GM12865 (cell line): ENCODE data around the gene USH1G.

Source experiments
- DNase-seq: peaks from one replicate; pipeline ENCODE4 v3.0.0; 2010; ENCODE audit warnings: low read depth
- H3K4me3 ChIP-seq: 2 replicates; pipeline ENCODE4 v1.5.1; 2011; ENCODE audit warnings: mild to moderate bottlenecking, low read depth, low read length, control low read depth
- TF ChIP-seq, protein P1 (sequence below): IDR thresholded peaks from 2 replicates; pipeline ENCODE4 v1.5.1; 2011; ENCODE audit warnings: low read length, control low read depth, low read depth, inconsistent platforms; ENCODE audit not compliant: insufficient read depth; ENCODE audit errors: missing control alignments

USH1G gene

DNA sequence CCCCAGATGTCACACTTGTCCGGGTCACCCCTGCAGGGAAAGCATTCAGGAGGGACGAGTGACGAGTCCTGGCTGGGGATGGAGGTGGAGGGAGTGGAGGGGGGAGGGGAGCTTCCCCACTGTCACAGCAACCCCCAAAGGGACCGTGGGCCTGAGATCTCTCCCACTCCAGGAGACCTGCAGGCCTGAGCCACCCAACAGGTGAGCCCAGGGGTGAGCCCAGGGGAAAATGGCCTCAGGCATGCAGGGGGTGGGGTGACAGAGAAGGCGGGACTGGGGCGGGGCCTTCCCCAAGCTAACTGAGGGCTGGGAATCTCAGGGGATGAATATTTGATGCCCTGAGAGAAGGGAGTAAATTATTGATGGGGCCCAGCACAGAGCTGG is 2.4 kb downstream of the USH1G start:
- TF ChIP-seq, protein P1, sequence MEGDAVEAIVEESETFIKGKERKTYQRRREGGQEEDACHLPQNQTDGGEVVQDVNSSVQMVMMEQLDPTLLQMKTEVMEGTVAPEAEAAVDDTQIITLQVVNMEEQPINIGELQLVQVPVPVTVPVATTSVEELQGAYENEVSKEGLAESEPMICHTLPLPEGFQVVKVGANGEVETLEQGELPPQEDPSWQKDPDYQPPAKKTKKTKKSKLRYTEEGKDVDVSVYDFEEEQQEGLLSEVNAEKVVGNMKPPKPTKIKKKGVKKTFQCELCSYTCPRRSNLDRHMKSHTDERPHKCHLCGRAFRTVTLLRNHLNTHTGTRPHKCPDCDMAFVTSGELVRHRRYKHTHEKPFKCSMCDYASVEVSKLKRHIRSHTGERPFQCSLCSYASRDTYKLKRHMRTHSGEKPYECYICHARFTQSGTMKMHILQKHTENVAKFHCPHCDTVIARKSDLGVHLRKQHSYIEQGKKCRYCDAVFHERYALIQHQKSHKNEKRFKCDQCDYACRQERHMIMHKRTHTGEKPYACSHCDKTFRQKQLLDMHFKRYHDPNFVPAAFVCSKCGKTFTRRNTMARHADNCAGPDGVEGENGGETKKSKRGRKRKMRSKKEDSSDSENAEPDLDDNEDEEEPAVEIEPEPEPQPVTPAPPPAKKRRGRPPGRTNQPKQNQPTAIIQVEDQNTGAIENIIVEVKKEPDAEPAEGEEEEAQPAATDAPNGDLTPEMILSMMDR = no peak
- no peak overlapping the region for H3K4me3 ChIP-seq
- no peak for DNase-seq

DNA sequence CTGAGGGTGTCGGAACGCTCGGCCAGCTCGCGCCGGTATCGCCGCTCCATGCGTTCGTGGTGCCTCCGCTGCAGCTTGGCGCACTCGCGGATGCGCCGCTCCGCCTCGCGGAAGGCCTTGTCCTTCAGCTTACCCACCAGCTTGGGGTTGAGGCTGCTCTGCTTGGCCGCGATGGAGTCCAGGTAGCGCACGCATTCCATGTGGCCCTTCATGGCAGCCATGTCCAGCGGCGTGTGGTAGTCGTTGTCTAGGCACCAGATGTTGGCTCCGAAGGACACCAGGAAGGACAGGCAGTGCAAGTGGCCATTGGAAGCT is 2.8 kb downstream of the USH1G start:
- TF ChIP-seq, protein P1 = no peak
- DNase-seq = no peak
- H3K4me3 ChIP-seq = no peak overlapping the region

DNA sequence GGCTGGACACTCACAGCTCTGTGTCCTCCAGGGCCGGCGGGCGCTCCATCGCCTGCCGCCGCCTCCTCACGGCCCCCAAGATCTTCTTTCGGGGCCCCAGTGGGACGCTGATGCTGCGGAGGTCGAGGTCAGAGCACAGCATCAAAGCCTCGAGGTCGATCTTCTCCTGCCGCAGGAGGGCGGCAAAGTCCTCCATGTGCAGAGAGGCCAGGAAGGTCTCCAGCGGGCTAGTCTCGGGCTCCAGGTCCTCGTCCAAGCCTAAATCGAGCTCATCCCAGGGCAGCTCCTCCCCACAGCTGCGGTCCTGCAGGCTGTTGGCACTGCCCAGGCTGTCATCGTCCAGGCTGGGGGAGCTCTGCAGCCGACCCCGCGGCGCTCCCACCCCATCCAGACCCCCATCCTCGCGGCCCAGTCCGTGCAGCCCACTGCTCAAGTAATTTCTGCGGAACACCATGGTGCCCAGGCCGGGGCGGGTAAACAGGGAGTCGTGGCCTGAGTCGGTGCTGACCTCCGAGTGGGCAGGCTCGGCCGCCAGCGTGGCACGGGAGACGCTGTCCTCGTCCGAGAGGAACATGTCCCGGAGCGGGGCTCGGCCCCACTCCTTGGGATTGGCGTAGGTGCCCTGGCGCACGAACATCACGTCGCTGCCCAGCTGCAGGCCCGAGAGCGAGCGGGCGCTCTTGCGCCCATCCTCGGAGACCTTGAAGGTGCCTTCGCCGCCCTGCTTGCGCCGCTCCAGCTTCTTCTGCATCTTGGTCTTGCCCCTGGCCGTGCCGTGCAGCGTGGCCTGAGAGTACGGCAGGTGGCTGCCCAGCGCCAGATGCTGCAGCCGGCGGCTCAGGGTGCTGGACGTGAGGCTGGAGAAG is 3.4 kb downstream of the USH1G start:
- TF ChIP-seq, protein P1 = peak; percentile 39
- peak; percentile 34 for DNase-seq
- H3K4me3 ChIP-seq = no peak overlapping the region

DNA sequence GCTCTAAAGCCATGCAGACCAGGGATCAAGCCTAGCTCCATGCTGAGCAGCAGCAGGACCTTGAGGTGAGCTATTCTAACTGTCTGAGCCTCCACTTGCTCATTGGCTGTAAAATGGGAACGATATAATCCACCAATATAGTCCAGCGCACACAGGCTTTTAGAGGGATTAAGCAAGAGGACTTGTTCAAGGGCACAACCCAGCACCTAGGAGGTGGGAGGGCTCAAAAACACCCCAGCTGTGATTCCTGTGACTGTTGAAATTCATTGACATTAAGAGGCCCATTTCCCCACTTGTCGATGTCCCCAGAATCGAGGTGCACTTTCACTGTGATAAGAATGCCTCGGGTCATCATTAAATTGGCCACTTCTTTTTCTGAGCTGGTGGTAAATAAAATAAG is 4.1 kb downstream of the USH1G start:
- DNase-seq = no peak
- H3K4me3 ChIP-seq = no peak overlapping the region
- TF ChIP-seq, protein P1 = no peak

DNA sequence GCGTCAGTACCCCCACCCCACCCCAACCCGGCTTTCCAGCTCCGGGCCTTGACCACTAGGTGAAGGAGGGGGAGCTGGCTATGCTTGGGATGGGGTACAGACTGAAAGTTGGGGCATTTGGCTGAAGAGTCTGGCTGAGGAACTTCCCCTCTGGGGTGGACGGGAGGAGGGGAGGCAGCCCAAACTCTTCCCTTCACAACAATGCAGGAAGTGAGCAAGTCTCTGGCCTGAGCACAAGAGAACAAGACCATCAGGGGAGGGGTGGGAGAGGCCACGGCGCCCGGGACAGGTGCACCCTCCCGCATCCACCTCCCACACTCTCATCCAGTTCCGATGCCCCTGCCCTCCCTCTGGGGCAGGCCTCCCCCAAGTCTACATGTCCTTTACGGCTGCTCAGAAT is 5.6 kb downstream of the USH1G start:
- no peak overlapping the region for H3K4me3 ChIP-seq
- DNase-seq = no peak
- TF ChIP-seq, protein P1 = no peak

DNA sequence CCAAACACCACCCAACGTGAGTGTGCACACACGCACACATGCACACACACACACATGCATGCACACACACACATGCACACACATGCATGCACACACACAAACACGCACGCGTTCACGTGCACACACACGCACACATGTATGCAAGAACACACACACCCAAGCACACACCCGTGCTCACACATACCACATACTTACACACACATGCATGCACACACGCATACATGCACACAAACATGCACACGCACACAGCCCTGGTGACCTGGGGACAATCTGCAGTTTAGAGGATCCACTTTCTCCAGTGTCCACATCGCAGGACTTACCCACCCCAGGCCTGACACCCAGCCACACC is 6.2 kb downstream of the USH1G start:
- DNase-seq = no peak
- TF ChIP-seq, protein P1 = no peak

More for the DNA sequence above, 6.2 kb downstream of the USH1G start:
- no peak overlapping the region for H3K4me3 ChIP-seq
